ENCODE results near the gene LLGL1.

LLGL1 gene

DNA sequence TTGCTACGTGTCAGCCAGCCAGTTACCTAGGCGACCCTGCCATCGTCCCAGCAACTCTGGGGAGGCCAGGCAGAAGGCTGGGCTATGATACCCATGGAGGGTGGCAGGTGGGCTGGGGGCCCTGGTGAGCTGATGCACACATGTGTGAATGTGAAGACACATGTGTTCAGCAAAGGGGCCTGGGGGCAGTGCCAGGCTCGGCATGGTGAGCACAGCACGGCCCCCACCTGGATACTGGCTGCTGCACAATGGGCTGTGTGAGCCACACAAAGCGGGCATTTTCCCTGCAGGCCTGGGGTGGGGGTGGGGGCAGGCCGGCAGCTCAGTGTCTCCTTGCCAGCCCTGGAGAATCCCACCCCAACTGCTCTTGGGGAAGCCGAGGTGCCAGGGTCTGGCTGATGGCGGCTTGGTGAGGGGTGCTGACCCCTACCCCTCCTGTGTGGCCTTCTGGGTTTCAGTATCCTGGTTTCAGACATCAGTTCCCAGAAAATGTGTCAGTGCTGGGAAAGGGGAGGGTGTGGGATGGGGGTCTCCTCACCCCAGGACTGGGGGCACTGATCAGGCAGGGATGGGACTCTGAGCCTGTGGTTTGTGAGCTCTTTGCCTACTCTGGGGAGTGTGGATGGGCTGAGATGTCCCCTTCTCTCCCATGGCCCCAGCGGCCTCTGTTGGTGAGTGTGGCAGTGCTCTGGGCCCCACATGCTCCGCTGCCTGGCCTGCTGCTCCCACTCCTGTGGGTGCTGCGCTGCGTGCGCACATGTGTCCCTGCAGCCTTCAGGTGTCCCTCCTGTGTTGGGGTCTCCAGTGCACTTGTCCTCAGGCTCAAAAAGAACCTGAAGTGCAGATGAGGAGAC lies 5.1 kb downstream of the LLGL1 start:
- no peak for DNase-seq

DNA sequence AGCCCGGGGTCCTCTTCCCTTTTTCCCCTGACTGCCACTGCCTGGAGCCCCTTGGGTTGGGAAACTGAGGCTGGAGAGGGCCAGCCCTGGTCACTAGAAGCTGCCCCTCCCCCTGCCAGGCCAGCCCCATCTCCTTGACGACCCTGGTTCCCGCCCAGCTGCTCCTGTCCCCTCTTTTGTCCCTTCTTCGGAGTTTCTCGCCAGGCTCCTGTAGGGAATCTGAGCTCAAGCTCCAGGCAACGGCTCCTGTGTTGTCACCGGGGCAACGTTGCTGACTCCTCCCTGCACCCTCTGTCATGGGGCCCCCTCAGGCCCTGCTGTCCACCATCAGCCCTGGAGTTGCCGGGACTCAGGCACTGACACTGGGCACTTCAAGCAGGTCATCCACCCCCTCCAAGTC lies 5.7 kb downstream of the LLGL1 start:
- no peak for DNase-seq

DNA sequence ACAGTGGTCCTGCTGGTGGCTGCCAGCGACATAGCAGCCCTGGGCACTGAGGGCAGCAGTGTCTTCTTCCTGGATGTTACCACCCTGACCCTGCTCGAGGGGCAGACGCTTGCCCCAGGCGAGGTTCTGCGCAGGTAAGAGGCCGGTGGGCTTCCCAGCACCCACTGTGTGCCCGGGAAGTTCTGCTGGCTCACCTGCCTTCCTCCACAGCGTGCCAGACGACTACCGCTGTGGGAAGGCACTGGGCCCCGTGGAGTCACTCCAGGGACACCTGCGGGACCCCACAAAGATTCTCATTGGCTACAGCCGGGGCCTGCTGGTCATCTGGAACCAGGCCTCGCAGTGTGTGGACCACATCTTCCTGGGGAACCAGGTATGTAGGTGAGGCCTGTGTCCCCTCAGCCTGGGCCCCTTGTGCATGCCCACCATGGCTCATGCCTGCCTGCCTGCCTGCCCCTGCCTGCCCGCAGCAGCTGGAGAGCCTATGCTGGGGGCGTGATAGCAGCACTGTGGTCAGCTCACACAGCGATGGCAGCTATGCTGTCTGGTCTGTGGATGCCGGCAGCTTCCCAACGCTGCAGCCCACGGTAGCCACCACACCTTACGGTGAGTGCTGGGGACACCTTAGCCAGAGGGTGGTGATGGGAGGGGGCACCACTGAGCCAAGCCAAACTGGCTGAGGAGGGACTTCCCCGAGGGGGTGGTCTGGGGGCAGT lies 8.5 kb downstream of the LLGL1 start:
- DNase-seq: no peak

DNA sequence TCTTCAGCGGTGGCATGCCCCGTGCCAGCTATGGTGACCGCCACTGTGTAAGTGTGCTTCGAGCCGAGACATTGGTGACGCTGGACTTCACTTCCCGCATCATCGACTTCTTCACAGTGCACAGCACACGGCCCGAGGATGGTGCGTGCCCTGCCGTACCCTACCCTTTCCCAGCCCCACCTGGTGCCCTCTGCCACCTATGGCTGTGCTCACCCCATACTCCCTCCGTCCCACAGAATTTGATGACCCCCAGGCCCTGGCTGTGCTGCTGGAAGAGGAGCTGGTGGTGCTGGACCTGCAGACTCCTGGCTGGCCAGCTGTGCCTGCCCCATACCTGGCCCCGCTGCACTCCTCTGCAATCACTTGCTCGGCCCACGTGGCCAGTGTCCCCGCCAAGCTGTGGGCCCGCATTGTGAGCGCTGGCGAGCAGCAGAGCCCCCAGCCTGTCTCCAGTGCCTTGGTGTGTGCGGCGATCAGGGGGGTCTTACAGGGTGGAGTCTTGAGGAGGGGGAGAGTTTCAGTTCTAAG lies 9.5 kb downstream of the LLGL1 start:
- no peak for DNase-seq

DNA sequence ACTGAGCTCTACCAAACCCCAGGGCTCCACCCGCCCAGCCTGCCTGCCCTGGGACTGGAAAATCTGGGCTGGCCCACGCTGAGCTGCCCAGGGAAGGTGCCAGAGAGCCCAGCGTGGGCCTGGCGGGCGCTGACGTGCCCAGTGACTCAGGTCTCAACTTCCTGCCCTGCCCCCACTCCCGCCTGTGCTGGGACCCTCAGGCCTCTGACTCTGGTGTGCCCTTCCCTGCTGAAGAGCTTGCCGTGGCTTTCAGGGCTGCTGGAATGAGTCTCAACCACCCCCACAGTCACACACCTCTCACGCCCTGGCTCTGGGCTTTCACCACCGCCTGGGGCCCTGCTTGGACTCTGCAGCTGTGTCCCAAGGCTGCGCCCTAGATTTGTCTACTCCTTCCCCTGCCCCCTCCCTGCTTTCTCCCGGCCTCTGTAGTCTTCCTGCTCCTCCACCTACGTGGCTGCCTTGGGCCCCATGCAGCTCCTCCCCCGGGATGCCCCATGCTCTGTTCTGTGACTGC lies 10.4 kb downstream of the LLGL1 start:
- no peak for DNase-seq

DNA sequence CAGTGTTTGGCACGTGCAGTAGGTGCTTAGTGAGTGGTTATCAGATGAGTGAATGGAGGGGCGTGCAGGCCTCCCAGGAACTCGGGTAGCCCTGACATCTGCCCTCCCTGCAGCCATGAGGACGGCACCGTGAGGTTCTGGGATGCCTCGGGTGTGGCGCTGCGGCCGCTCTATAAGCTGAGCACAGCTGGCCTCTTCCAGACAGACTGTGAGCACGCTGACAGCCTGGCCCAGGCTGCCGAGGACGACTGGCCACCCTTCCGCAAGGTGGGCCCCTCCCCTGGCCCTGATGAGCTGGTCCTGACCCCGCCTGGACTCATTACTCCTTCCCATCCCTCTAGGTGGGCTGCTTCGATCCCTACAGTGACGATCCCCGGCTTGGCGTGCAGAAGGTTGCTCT lies 11.1 kb downstream of the LLGL1 start:
- DNase-seq: no peak

DNA sequence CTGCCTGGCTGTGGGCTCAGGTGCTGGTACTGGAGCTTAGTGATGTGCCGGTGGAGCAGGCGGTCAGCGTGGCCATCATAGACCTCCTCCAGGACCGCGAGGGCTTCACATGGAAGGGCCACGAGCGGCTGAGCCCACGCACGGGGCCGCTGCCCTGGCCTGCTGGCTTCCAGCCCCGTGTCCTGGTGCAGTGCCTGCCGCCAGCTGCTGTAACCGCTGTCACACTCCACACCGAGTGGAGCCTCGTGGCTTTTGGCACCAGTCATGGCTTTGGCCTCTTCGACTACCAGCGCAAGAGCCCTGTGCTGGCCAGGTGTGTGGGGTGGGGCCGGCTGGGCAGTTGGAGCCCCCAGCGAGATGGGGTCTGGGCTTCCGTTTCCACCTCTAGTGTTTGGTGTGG lies 12.0 kb downstream of the LLGL1 start:
- DNase-seq: no peak

DNA sequence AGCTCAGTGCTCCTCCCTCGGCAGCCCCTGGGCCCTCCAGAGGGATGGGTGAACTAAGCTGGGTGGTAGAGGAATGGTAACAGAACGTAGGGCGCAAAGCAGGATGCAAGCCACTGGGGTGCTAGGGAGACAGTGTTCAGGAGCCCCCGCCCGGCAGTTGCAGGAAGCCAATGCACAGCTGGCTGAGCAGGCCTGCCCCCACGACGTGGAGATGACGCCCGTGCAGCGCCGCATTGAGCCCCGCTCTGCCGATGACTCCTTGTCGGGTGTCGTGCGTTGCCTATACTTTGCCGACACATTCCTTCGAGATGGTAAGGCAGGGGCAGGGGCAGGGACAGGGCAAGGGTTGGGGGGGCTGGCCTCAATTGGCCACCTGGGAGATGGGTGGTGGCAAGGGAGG lies 12.9 kb downstream of the LLGL1 start:
- DNase-seq: no peak

DNA sequence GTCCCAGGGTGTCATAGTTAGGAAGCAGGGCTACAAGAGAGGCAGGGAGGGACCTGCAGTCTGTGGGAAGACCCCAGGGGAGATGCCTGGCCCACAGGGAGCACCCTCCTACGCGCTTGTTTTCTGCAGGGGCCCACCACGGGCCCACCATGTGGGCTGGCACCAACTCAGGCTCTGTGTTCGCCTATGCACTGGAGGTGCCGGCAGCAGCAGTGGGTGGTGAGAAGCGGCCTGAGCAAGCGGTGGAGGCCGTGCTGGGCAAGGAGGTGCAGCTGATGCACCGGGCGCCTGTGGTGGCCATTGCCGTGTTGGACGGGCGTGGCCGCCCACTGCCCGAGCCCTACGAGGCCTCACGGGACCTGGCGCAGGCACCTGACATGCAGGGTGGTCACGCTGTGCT lies 15.0 kb downstream of the LLGL1 start:
- no peak for DNase-seq

DNA sequence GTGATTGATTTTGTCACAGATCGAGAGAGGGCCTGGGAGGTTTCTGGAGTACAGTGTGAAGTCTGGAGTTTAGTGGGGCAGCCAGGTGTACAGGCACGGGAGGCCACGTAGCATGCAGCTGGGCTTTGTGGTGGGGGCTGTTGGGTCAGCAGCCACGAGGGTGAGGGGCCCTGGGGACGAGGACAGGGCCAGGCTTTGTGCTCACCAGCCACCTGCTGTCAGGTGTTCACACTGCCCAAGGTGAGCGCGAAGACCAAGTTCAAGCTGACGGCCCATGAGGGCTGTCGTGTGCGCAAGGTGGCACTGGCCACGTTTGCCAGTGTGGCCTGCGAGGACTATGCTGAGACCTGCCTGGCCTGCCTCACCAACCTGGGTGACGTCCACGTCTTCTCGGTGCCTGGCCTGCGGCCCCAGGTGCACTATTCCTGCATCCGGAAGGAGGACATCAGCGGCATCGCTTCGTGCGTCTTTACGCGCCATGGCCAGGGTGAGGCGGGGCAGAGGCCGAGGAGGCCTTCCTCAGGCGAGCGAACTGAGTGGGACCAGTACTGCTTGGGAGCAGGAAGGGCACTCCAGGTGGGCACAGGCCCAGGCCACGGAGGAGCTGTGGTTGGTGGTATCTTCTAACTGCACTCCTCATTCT lies 15.9 kb downstream of the LLGL1 start:
- no peak for DNase-seq

DNA sequence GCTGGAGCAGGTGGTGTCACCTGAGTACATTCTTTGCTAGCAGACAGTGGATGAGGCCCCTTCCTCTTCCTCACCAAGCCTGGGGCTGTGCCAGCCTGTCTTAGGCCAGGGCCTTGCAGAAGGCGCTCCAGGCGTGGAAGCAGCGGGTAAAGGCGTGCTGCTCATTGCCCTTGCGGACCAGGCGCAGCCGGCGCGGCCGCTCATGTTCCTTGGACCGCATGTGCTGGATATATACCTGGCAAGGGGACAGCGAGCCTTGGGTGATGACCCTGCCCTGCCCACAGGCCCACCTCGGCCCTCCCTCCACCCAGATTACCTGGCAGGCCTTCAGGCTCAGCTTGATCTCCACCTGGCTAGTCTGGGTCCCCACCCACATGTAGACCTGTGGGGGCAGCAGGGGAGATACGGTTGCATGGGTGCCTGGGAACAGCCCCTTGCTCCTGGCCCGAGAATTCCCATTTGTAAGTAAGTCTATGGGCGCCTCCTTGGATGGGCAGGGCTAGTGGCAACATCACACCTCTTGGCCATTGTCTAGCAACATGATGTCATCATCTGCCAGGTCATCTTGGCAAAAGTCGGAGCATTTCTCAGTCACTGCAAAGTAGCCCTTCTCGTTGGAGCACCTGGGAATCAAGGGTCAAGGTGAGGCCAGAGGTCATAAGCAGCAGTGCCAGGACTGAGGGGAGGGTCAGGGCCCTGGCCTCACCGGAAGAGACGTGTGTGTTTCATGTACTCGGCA lies 19.8 kb downstream of the LLGL1 start:
- no peak for DNase-seq

DNA sequence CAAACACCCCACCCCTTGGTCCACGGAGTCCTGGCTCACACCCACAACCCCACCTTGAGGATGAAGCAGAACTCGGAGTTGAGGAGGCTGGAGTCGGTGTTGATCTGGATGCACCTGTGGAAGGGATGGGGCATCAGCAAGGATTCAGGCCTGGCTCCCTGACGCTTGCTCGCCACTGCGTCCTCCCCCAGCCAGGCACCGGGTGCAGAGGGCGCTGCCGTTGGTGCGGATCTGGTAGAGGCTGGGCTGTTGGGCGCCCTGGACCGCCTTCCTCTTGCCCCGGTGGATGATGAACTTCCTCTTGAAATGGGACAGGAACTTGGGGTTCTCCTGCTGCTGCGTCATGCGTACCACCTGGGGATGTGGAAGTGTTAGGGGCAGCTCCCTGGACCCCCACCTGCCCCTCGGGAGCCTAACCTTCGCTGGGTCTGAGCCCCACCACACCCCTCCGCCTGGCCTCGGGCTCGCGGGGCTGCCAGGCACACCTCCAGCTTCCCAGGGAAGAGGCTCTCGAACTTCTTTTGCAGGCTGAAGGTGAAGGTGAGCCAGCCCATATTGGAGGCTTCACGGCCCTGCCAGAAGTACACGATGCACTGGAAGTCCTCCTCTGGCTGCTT lies 20.8 kb downstream of the LLGL1 start:
- DNase-seq: no peak

DNA sequence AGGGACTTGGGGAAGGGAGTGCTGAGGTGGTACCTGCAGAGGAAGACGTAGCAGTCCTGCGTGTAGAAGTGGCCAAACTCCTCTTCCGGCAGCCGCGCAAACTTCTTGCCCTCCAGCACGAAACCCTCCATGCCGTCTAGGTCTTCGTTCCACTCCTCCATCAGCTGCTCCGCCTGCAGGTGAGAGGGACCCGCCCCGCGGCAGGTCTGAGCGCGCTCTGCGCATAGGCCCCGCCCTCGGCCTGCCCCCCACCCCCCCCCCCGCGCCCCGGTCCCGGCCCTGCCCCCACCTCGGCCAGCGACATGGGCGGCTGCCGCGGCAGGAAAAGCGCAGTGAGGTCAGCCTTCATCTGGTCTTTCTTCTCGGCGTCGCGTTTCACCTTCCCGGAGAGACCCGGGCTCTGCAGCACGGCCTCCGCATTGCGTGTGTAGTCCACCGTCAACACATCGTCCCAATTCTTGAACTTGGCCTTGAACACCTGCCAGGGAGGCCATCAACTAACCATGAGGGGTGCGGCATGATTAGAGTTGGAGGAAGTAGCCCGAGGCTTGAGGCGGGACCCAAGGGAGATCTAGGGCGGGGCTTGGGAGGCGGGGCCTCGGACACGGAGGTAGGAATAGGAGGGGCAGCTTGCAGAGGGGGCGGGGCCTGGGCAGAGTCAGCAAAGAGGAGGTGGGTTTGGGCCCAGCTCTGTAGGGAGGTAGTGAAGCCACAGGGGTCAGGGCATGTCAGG lies 21.6 kb downstream of the LLGL1 start:
- peak; percentile 27 for DNase-seq

DNA sequence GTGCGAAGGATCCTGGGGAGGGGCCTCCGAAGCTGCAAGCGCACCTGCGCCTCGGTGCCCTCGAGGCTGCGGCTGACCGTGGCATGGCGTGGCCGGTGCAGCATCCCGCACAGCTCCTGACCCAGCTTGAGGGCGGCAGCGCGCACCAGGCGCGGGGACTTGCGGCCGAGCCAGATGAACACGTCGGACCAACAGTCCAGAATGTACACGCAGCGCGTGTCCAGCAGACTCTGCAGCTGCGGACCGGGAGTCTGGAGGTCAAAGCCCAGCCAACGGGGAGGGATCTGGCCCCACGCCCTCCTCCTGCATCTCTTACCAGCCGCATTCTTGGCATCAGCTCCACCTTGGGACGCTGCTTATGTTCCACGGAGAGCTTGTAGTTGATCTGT lies 22.2 kb downstream of the LLGL1 start:
- no peak for DNase-seq

DNA sequence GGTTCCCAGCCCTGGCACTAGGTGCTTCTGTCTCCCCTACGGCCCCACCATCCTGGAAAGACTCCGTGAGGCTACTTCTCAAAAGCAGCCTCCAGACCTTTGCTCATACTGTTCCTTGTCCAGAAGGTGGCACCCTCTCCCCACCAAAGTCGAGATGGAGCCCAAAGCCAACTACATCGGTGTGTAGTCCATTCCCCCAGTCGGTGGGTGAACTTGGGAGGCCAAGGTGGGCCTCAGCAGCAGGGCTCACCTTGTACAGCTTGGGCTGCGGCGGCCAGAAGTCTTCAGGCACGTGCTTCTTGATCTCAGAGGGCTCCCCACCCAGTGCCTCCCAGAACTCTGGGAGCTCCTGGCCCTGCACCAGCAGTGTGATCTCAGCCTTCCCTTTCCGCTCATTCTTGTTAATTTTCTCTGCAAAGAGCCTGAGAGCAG lies 22.9 kb downstream of the LLGL1 start:
- DNase-seq: peak; percentile 55

DNA sequence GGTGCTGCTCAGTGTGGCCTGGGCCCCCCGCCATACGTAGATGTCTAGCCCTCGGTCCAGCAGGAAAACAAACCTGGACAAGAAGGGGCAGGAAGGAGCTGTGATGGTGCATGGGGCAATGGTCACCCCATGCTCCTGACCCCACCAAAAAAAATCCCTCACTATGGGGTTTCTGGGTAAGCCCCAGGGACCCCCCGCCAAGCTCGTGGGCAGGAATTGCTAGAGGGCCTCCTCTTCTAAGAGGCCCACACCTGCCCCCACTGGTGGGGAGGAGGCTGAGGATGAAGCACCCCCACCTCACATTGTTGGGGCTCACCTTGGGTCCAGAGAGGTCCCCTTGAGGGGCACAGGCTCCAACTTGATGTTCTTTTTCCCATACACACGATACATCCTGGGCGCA lies 23.4 kb downstream of the LLGL1 start:
- DNase-seq: no peak

DNA sequence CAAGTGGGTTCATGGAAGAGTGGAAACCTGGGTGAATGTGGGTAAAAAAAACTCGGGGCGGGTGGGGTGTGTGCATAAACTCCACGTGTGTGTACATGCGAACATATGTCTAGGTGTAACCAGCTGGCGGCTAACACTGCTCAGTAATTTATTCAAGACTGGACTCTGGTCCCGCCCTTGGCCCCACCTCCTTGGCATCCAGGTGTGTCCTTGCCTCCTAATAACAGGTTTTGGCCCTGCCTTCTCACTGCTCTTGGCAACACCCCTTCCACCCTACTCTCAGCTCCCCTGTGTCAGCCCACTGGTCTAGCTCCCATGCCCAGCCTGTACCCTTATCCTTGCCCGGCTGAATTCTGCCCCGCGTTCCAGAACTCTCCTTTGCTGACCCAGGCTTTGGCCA lies 24.8 kb downstream of the LLGL1 start:
- no peak for DNase-seq

DNA sequence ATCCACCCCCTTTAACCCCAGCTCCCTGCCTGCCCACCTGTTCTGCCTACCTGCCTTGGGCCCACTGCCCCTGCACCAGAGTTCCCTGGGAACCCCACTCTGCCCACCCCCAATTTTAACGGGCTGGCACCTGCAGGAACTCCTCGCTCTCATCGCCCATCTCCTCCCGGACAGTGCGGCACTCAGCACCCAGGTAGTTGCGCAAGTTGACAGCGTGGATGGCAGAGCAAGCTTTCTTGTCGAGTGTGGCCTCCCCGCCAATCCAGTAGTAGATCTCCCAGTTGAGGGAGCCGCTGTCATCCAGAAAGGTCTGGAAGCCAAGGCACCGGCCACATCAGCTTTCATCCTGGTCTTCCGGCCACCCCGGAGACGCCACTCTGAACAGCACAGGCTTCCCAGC lies 25.3 kb downstream of the LLGL1 start:
- DNase-seq: no peak

DNA sequence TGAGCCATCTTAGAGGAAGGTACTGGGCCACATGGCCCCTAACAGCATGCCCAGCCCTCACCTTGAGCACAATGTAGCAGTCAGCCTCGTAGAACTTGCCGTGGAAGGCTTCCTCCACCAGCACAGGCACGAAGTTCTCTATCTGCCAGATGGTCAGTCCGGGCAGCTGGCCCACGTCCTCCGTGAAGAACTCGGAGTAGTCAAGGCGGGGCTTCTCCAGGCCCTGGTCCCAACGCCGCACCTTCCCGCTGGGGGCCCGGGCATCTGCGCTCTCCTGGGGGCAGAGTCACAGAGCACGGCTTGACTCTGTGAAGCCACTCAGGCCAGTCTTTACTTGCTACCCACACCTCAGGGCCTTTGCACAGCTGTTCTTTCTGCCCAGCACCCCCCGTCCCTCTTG lies 25.8 kb downstream of the LLGL1 start:
- no peak for DNase-seq

DNA sequence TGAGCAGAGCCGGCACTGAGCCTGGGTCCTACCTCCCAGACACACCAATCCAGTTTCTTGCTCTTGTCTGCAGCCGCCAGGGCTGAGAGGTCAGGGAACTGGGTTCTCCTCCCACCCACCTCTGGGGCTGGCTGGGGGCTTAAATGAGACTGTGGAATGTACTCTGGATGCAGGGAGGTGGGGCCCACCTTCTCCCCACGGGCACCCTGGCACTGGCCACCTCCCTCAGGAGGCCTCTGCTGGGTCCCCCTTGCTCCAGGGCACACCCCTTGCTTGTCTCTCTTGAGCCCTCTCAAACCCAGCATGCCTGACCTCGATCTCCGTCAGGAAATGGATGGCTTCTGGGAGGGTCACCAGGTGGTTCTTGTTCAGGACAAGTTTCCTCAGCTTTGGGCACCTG lies 26.7 kb downstream of the LLGL1 start:
- DNase-seq: no peak

DNA sequence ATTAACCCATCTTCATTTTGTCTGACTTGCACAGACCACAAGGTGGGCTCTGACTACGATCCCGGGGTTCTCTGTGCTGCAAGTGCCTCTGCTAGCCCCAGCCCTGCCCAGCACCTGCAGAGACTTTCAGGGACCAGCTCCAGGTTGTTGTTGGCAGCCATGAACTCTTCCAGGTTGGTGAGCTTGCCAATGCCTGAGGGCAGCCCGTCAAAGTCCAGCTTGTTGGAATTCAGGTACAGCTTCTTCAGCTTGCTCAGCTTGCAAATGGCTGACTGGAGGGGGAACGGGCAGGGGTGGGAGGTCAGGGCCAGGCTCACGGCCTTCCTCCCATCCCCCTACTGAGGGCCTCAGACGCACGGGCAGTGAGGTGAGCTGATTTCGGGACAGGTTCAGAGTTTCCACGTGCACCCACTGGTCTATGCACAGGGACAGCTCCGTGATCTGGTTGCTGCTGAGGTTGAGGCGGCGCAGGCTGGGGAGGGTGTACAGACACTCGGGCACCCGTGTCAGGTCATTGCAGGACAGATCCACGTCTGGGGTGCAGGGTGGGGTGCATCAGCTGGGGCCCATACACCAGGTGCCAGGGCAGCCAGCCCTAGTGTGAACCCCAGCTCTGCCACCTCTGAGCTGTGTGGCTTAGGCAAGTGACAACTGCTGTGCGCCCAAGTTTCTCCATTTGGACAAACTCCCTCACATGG lies 27.9 kb downstream of the LLGL1 start:
- no peak for DNase-seq

Data from MV-4-11 (cell line).